HepG2 (cell line): ENCODE measurements around the gene DAGLB. TPM values are rescaled to one million over a fixed set of nuclear protein-coding genes. Genes with fewer than 3 reads are reported as not detected.
A peak's percentile ranks its signal among the peaks of the same experiment; 100 is the strongest.

Experiments
- ATF4 ChIP-seq, 2 experiments: fragments of 450-650 bp in 1 of 2; sonication (generic) in 1 of 2; formaldehyde crosslinking; IDR thresholded peaks; 2 replicates each; pipeline versions ENCODE4 v1.5.0 to v1.8.0; 2020 to 2022; ENCODE audit warnings: mild to moderate bottlenecking in 1 of 2, missing genetic modification reagents in 1 of 2
- FOXP4 ChIP-seq: sonication (generic); formaldehyde crosslinking; IDR thresholded peaks from 2 replicates; pipeline ENCODE4 v1.4.0; 2020; ENCODE audit warnings: missing genetic modification reagents
- GMEB2 ChIP-seq: IDR thresholded peaks from 2 replicates; pipeline ENCODE4 v1.6.1; 2016; ENCODE audit warnings: missing biosample characterization, missing genetic modification reagents, low read depth
- KDM5A ChIP-seq: fragments of 200-600 bp; sonication (generic); IDR thresholded peaks from 2 replicates; pipeline ENCODE4 v1.7.0; 2018; ENCODE audit warnings: antibody characterized with exemption, mild to moderate bottlenecking, low read length, borderline replicate concordance
- MXD4 ChIP-seq: IDR thresholded peaks from 2 replicates; pipeline ENCODE4 v1.6.1; 2016; ENCODE audit warnings: mild to moderate bottlenecking, missing biosample characterization, missing genetic modification reagents
- PCBP2 ChIP-seq: fragments of 200-400 bp; formaldehyde crosslinking; optimal IDR thresholded peaks from 2 replicates; pipeline ENCODE3; 2018; ENCODE audit warnings: low read length, low read depth; ENCODE audit not compliant: poor library complexity, severe bottlenecking
- POGK ChIP-seq: sonication (generic); formaldehyde crosslinking; conservative IDR thresholded peaks from 2 replicates; pipeline ENCODE4 v1.8.0; 2022; ENCODE audit warnings: mild to moderate bottlenecking, moderate library complexity, missing genetic modification reagents
- PPARG ChIP-seq: conservative IDR thresholded peaks from 2 replicates; pipeline ENCODE4 v1.6.1; 2016; ENCODE audit warnings: missing biosample characterization, missing genetic modification reagents
- RFX3 ChIP-seq: IDR thresholded peaks from 2 replicates; pipeline ENCODE4 v1.6.1; 2016; ENCODE audit warnings: missing biosample characterization, missing genetic modification reagents
- SMARCE1 ChIP-seq: fragments of 450-650 bp; IDR thresholded peaks from 2 replicates; pipeline ENCODE4 v1.6.1; 2017; ENCODE audit warnings: borderline replicate concordance
- TBX3 ChIP-seq: fragments of 450-650 bp; IDR thresholded peaks from 2 replicates; pipeline ENCODE4 v1.6.1; 2017; ENCODE audit warnings: antibody characterized with exemption, mild to moderate bottlenecking, inconsistent platforms, borderline replicate concordance
- ZBTB26 ChIP-seq: IDR thresholded peaks from 2 replicates; pipeline ENCODE4 v1.6.1; 2016; ENCODE audit warnings: missing compliant biosample characterization, missing genetic modification reagents, borderline replicate concordance
- ZC3H13 ChIP-seq: sonication (generic); formaldehyde crosslinking; IDR thresholded peaks from 2 replicates; pipeline ENCODE4 v1.8.1; 2023; ENCODE audit warnings: mild to moderate bottlenecking, missing genetic modification reagents, moderate library complexity
- ZNF275 ChIP-seq: sonication (generic); formaldehyde crosslinking; IDR thresholded peaks from 2 replicates; pipeline ENCODE4 v1.8.0; 2022; ENCODE audit warnings: missing genetic modification reagents, mild to moderate bottlenecking, inconsistent platforms, borderline replicate concordance
- ZNF44 ChIP-seq: sonication (generic); formaldehyde crosslinking; IDR thresholded peaks from 2 replicates; pipeline ENCODE4 v1.5.1; 2020; ENCODE audit warnings: mild to moderate bottlenecking, missing genetic modification reagents
- ZNF446 ChIP-seq: sonication (generic); formaldehyde crosslinking; IDR thresholded peaks from 2 replicates; pipeline ENCODE4 v1.5.0; 2020; ENCODE audit warnings: mild to moderate bottlenecking, missing genetic modification reagents
- ZNF552 ChIP-seq: sonication (generic); formaldehyde crosslinking; IDR thresholded peaks from 2 replicates; pipeline ENCODE4 v1.9.0; 2022; ENCODE audit warnings: missing genetic modification reagents, mild to moderate bottlenecking, borderline replicate concordance
- ZNF556 ChIP-seq: sonication (generic); formaldehyde crosslinking; IDR thresholded peaks from 2 replicates; pipeline ENCODE4 v1.4.0; 2020; ENCODE audit warnings: mild to moderate bottlenecking, missing genetic modification reagents, borderline replicate concordance
- ZNF782 ChIP-seq: sonication (generic); formaldehyde crosslinking; IDR thresholded peaks from 2 replicates; pipeline ENCODE4 v1.4.0; 2020; ENCODE audit warnings: missing genetic modification reagents, mild to moderate bottlenecking, borderline replicate concordance
- ZNF883 ChIP-seq: sonication (generic); formaldehyde crosslinking; IDR thresholded peaks from 2 replicates; pipeline ENCODE4 v1.5.1; 2020; ENCODE audit warnings: mild to moderate bottlenecking, missing genetic modification reagents; ENCODE audit errors: not compliant biosample characterization
- polyA plus RNA-seq, 8 experiments: library from polyadenylated mRNA; depleted of rRNA in 3 of 8; stranded (reverse) in 7 of 8; unstranded in 1 of 8; fragments of >200 nt; fragmentation: Illumina TruSeq in 4 of 8; extraction: Trizol in 4 of 8; gene quantifications; 2 replicates each; pipeline versions ENCODE4 v1.2.1 to v1.2.3, GENCODE V29; 2011 to 2016; ENCODE audit warnings: low read depth in 4 of 8, missing spikeins in 1 of 8, mixed read lengths in 1 of 8; ENCODE audit not compliant: insufficient read depth in 1 of 8
- total RNA-seq, 5 experiments: library from RNA; depleted of rRNA; stranded (reverse); fragments of >200 nt; fragmentation: Illumina TruSeq; extraction: Trizol; gene quantifications; 2 replicates each; pipeline ENCODE4 v1.2.3, GENCODE V29; 2016; ENCODE audit warnings: low read depth in 1 of 5

DAGLB gene
- total and polyA plus RNA-seq, 2 of the 13 experiments (the other 11 are each of a cell fraction or from before 2014, with no cell fraction given) = 7.9 to 9.8 TPM

GRCh38 chr7:6482307-6482706 lies 34.6 kb upstream of the DAGLB start (continued):
- TF ChIP-seq ZNF552 (CRISPR knock-in tag) (no peak), PPARG (CRISPR knock-in tag) (peak; percentile 65), FOXP4 (CRISPR knock-in tag) (peak; percentile 47; the same call in 1 of the 2 replicates), GMEB2 (CRISPR knock-in tag) (no peak), TBX3 (no peak), ZBTB26 (CRISPR knock-in tag) (no peak), ATF4 (CRISPR knock-in tag; IDR thresholded peaks at IDR 0.05) (no peak), PCBP2 (no peak), SMARCE1 (no peak), KDM5A (peak; percentile 29; the same call in 1 of the 2 replicates), ZC3H13 (CRISPR knock-in tag) (no peak), ZNF883 (CRISPR knock-in tag) (no peak), POGK (CRISPR knock-in tag) (no peak), RFX3 (CRISPR knock-in tag) (no peak), MXD4 (CRISPR knock-in tag) (no peak; the same call in 1 of the 2 replicates), ZNF556 (CRISPR knock-in tag) (0 out of 2 replicates have a peak, but pooled peaks have one; percentile 33), ZNF782 (CRISPR knock-in tag) (no peak), ZNF44 (no peak), ZNF275 (CRISPR knock-in tag) (0 out of 2 replicates have a peak, but pooled peaks have one; percentile 24), ZNF446 (no peak)
